Small intestine (tissue), 7 donors: Measurements from ENCODE around the gene IFITM5. TPM values are rescaled to one million over a fixed set of nuclear protein-coding genes. Genes with fewer than 3 reads are reported as not detected.
"Not testable (repeated sequence)": the region's sequence is repeated elsewhere in the genome, so short reads cannot be mapped to it uniquely, and the experiment has no call there.

Experiments
- DNase-seq, 2 donors: peaks; one replicate each; pipeline versions ENCODE4 v3.0.0 to v3.0.0-alpha.2; 2013
- FAIRE-seq: peaks from 2 replicates; lab custom pipeline; 2012; peaks lifted over from hg19 to GRCh38; lab: Jason Lieb, UNC
- H3K27ac ChIP-seq, 3 donors: one replicate each; pipeline ENCODE4 v1.5.1; 2013; ENCODE audit warnings: low read length in 2 of 3, mild to moderate bottlenecking in 2 of 3, control low read depth in 1 of 3, inconsistent platforms in 1 of 3, low read depth in 1 of 3, moderate library complexity in 1 of 3
- H3K27me3 ChIP-seq, 3 donors: one replicate each; pipeline ENCODE4 v1.6.1; 2013; ENCODE audit warnings: low read length in 3 of 3, inconsistent platforms in 1 of 3; ENCODE audit not compliant: control insufficient read depth in 3 of 3, insufficient read depth in 3 of 3
- H3K36me3 ChIP-seq, 3 donors: one replicate each; pipeline ENCODE4 v1.6.1; 2013; ENCODE audit warnings: low read length in 3 of 3, inconsistent platforms in 1 of 3, low read depth in 1 of 3, mild to moderate bottlenecking in 1 of 3, moderate library complexity in 1 of 3; ENCODE audit not compliant: control insufficient read depth in 3 of 3, insufficient read depth in 2 of 3
- H3K4me1 ChIP-seq, 3 donors: one replicate each; pipeline ENCODE4 v1.6.1; 2013; ENCODE audit warnings: low read length in 2 of 3, inconsistent platforms in 1 of 3, low read depth in 1 of 3, mild to moderate bottlenecking in 1 of 3, moderate library complexity in 1 of 3; ENCODE audit not compliant: control insufficient read depth in 3 of 3, insufficient read depth in 2 of 3
- H3K4me3 ChIP-seq, 3 donors: one replicate each; pipeline ENCODE4 v1.5.1; 2013; ENCODE audit warnings: low read length in 3 of 3, control low read depth in 1 of 3, inconsistent platforms in 1 of 3, low read depth in 1 of 3, mild to moderate bottlenecking in 1 of 3, moderate library complexity in 1 of 3
- H3K9me3 ChIP-seq, 2 donors: one replicate each; pipeline ENCODE4 v1.6.1; 2013; ENCODE audit warnings: low read depth in 1 of 2, low read length in 1 of 2; ENCODE audit not compliant: control insufficient read depth in 2 of 2, insufficient read depth in 1 of 2
- WGBS, 3 donors: extraction: QIAGEN DNeasy Blood & Tissue Kit; methylation state at CpG; one replicate each; pipeline ENCODE4 v1.1.7; 2013; 5-methylcytosine and 5-hydroxymethylcytosine counted together
- polyA plus RNA-seq, 4 donors: library from polyadenylated mRNA; stranded (reverse) in 3 of 4; unstranded in 1 of 4; fragments of 200-250 nt in 3 of 4; fragments of 120-200 nt in 1 of 4; gene quantifications; one replicate each; pipeline versions ENCODE4 v1.2.1 to v1.2.3, GENCODE V29; 2013
- donor health status: healthy with polysubstance abuse.
- donor health status: control.
- donor health status: control.
- donor health status: Bipolar disorder and iron deficiency.
- donor health status: healthy.

IFITM5 gene
- polyA plus RNA-seq, 4 donors, result 0.90 TPM; not detected in 3

- peak; percentile 66 to 84 for DNase-seq
- 9 to 49% (median 20%) methylated on average over 23 to 27 of the region's 27 CpGs for WGBS, 3 donors
These were observed 12.1 kb downstream of the IFITM5 start for GRCh38 chr11:286977-287820.

GRCh38 chr11:285894-286220, 13.5 kb downstream of the IFITM5 start:
- Histone ChIP-seq H3K9me3 (no peaks in the 10 kb centered on the region), H3K4me1 (peaks cover 1 to 44% (median 4%) of the 10 kb centered on the region in 3 donors), H3K27me3 (peaks cover 0 to 26% (median 12%) of the 10 kb centered on the region in 3 donors), H3K36me3 (peaks cover 3 to 59% (median 20%) of the 10 kb centered on the region in 3 donors), H3K27ac (peak overlapping the region in 2 of 3 donors; percentile 4 to 28), H3K4me3 (no peak overlapping the region)
- FAIRE-seq (no peak), DNase-seq (no peak)
- WGBS, 3 donors, result 40 to 83% (median 54%) methylated on average over 7 to 8 of the region's 8 CpGs

More at GRCh38 chr11:286977-287820, 12.1 kb downstream of the IFITM5 start:
- peaks cover 5 to 59% (median 10%) of the 10 kb centered on the region in 3 donors for H3K36me3 ChIP-seq
- peak overlapping the region; percentile 59 to 82 (median 82) for H3K27ac ChIP-seq
- H3K27me3 ChIP-seq, result peaks cover 0 to 13% (median 3%) of the 10 kb centered on the region in 3 donors
- not testable (repeated sequence) for FAIRE-seq, H3K9me3 ChIP-seq
- H3K4me1 ChIP-seq, result peaks cover 1 to 32% (median 4%) of the 10 kb centered on the region in 3 donors
- H3K4me3 ChIP-seq, result peak overlapping the region in 2 of 3 donors; percentile 47

GRCh38 chr11:285021-285893, 14.1 kb downstream of the IFITM5 start:
- no peak overlapping the region for H3K4me3 ChIP-seq
- peak overlapping the region in 2 of 3 donors; percentile 28 to 40 for H3K27ac ChIP-seq
- FAIRE-seq (no peak), DNase-seq (peak in 1 of 2 donors; percentile 19)
- H3K36me3 ChIP-seq, result peaks cover 3 to 58% (median 23%) of the 10 kb centered on the region in 3 donors
- 57 to 71% (median 63%) methylated on average over 22 to 29 of the region's 29 CpGs for WGBS, 3 donors
- H3K9me3 ChIP-seq, result no peaks in the 10 kb centered on the region
- peaks cover 1 to 42% (median 4%) of the 10 kb centered on the region in 3 donors for H3K4me1 ChIP-seq
- H3K27me3 ChIP-seq, result peaks cover 0 to 30% (median 14%) of the 10 kb centered on the region in 3 donors

GRCh38 chr11:284105-285020, 15.0 kb downstream of the IFITM5 start:
- WGBS, 3 donors, result 32 to 69% (median 48%) methylated on average over 17 to 24 of the region's 24 CpGs

GRCh38 chr11:283405-284104, 15.8 kb downstream of the IFITM5 start:
- peak overlapping the region in 1 of 3 donors; percentile 66 for H3K27ac ChIP-seq
- H3K27me3 ChIP-seq, result peaks cover 0 to 32% (median 14%) of the 10 kb centered on the region in 3 donors
- FAIRE-seq, result no peak
- H3K9me3 ChIP-seq, result no peaks in the 10 kb centered on the region
- DNase-seq, result peak in 1 of 2 donors; percentile 24
- H3K36me3 ChIP-seq, result peaks cover 3 to 58% (median 23%) of the 10 kb centered on the region in 3 donors
- peaks cover 0 to 34% (median 1%) of the 10 kb centered on the region in 3 donors for H3K4me1 ChIP-seq
- 14 to 64% (median 38%) methylated on average over 23 of the region's 23 CpGs for WGBS, 3 donors
- peak overlapping the region in 1 of 3 donors; percentile 18 for H3K4me3 ChIP-seq

More at GRCh38 chr11:284105-285020, 15.0 kb downstream of the IFITM5 start:
- Histone ChIP-seq H3K36me3 (peaks cover 3 to 58% (median 23%) of the 10 kb centered on the region in 3 donors), H3K9me3 (no peaks in the 10 kb centered on the region), H3K27ac (peak overlapping the region in 1 of 3 donors; percentile 66), H3K4me3 (peak overlapping the region in 1 of 3 donors; percentile 18), H3K4me1 (peaks cover 0 to 33% (median 1%) of the 10 kb centered on the region in 3 donors), H3K27me3 (peaks cover 0 to 32% (median 14%) of the 10 kb centered on the region in 3 donors)
- DNase-seq (peak in 1 of 2 donors; percentile 31), FAIRE-seq (no peak)

GRCh38 chr11:282630-283360, 16.5 kb downstream of the IFITM5 start:
- peak in 1 of 2 donors; percentile 69 for DNase-seq

More at GRCh38 chr11:282630-283360, 16.5 kb downstream of the IFITM5 start:
- no peak for FAIRE-seq
- Histone ChIP-seq H3K9me3 (no peaks in the 10 kb centered on the region), H3K27ac (peak overlapping the region; percentile 30 to 97 (median 34)), H3K4me1 (peaks cover 0 to 36% (median 1%) of the 10 kb centered on the region in 3 donors), H3K27me3 (peaks cover 0 to 27% (median 14%) of the 10 kb centered on the region in 3 donors), H3K4me3 (peak overlapping the region in 2 of 3 donors; percentile 51 to 91), H3K36me3 (peaks cover 3 to 58% (median 23%) of the 10 kb centered on the region in 3 donors)
- WGBS, 3 donors, result 17 to 50% (median 33%) methylated on average over 10 to 12 of the region's 13 CpGs
